Endothelial cell of umbilical vein (primary cell): ENCODE data around the gene CENPP.

Experiments
- CTCF ChIP-seq, 2 donors: IDR thresholded peaks; 1 replicate in 1 of 2; 2 replicates in 1 of 2; pipeline ENCODE4 v1.5.1; 2011; ENCODE audit warnings: low read length in 2 of 2, mild to moderate bottlenecking in 2 of 2, moderate library complexity in 2 of 2, control low read depth in 1 of 2, inconsistent platforms in 1 of 2, low read depth in 1 of 2; ENCODE audit not compliant: insufficient read depth in 1 of 2; ENCODE audit errors: extremely low read depth in 1 of 2
- MAX ChIP-seq: IDR thresholded peaks from 2 replicates; pipeline ENCODE4 v1.6.1; 2011; ENCODE audit not compliant: insufficient read depth, insufficient read length
- POLR2A ChIP-seq: IDR thresholded peaks from 2 replicates; pipeline ENCODE4 v1.6.1; 2012; ENCODE audit warnings: low read depth, mild to moderate bottlenecking, control low read depth, low read length
- POLR2AphosphoS5 ChIP-seq: IDR thresholded peaks from 2 replicates; pipeline ENCODE4 v1.6.1; 2012; ENCODE audit warnings: low read depth, mild to moderate bottlenecking, control low read depth, low read length, moderate library complexity; ENCODE audit not compliant: insufficient read depth

GRCh38 chr9:92455217-92455616 lies 129.5 kb downstream of the CENPP start:
- TF ChIP-seq CTCF (IDR thresholded peaks at IDR 0.05; ENCODE audit: extremely low read depth in 1 of 2, insufficient read depth in 1 of 2, low read depth in 1 of 2, low read length in 2 of 2) (peak in 1 of 2 donors; percentile 15), MAX (no peak), POLR2A (no peak), POLR2AphosphoS5 (no peak)
